Measurements from ENCODE around the gene CRYZL1.
"Not testable (repeated sequence)": the region's sequence is repeated elsewhere in the genome, so short reads cannot be mapped to it uniquely, and the experiment has no call there.

The CRYZL1 gene

GRCh38 chr21:33619726-33620125 is 21.8 kb downstream of the CRYZL1 start:
- no peak for DNase-seq

GRCh38 chr21:33618407-33618806 is 23.1 kb downstream of the CRYZL1 start:
- DNase-seq: no peak

GRCh38 chr21:33617565-33617964 is 24.0 kb downstream of the CRYZL1 start:
- not testable (repeated sequence) for DNase-seq

- DNase-seq: no peak
Measured at GRCh38 chr21:33611006-33611744, 30.4 kb downstream of the CRYZL1 start.

GRCh38 chr21:33608559-33608958 is 33.0 kb downstream of the CRYZL1 start:
- no peak for DNase-seq

GRCh38 chr21:33598051-33598450 is 43.5 kb downstream of the CRYZL1 start:
- no peak for DNase-seq

- peak; percentile 88 for DNase-seq
Measured at GRCh38 chr21:33588485-33589335, 52.8 kb downstream of the CRYZL1 start, which contains the start of gene DONSON. DONSON (minus strand) TSS chr21:33588684; CDS start chr21:33588641, 43 bp downstream.

GRCh38 chr21:33587792-33588484 is 53.6 kb downstream of the CRYZL1 start:
- peak; percentile 18 for DNase-seq

- no peak for DNase-seq
Measured at GRCh38 chr21:33586927-33587326, 54.6 kb downstream of the CRYZL1 start.

- DNase-seq: no peak
Measured at GRCh38 chr21:33584455-33584854, 57.1 kb downstream of the CRYZL1 start.

- DNase-seq: no peak
Measured at GRCh38 chr21:33578959-33579542, 62.5 kb downstream of the CRYZL1 start.

GRCh38 chr21:33578214-33578613 is 63.3 kb downstream of the CRYZL1 start:
- DNase-seq: no peak

GRCh38 chr21:33576741-33577141 is 64.8 kb downstream of the CRYZL1 start:
- DNase-seq: not testable (repeated sequence)

- DNase-seq: no peak
Measured at GRCh38 chr21:33572350-33572749, 69.2 kb downstream of the CRYZL1 start.

GRCh38 chr21:33569991-33570390 is 71.5 kb downstream of the CRYZL1 start:
- no peak for DNase-seq

- no peak for DNase-seq
Measured at GRCh38 chr21:33568448-33568847, 73.1 kb downstream of the CRYZL1 start.

- no peak for DNase-seq
Measured at GRCh38 chr21:33567914-33568313, 73.6 kb downstream of the CRYZL1 start.

GRCh38 chr21:33566514-33566913 is 75.0 kb downstream of the CRYZL1 start:
- peak; percentile 26 for DNase-seq

GRCh38 chr21:33562389-33562788 is 79.2 kb downstream of the CRYZL1 start:
- DNase-seq: no peak

GRCh38 chr21:33561373-33561772 is 80.2 kb downstream of the CRYZL1 start:
- no peak for DNase-seq

GRCh38 chr21:33560965-33561364 is 80.6 kb downstream of the CRYZL1 start:
- DNase-seq: no peak

GRCh38 chr21:33559813-33560212 is 81.7 kb downstream of the CRYZL1 start:
- no peak for DNase-seq
